EL (cell line): ENCODE data around the gene EDARADD.
"Not testable (repeated sequence)": the region's sequence is repeated elsewhere in the genome, so short reads cannot be mapped to it uniquely, and the experiment has no call there.

Experiments used
- DNase-seq: peaks from one replicate; pipeline ENCODE4 v3.0.0-alpha.2; 2016

The EDARADD gene

GRCh38 chr1:236393681-236394481, at the start of gene EDARADD:
EDARADD (plus strand) TSS chr1:236394286; CDS start chr1:236394445, 159 bp downstream.
- peak; percentile 52 for DNase-seq

GRCh38 chr1:236345728-236346127, 48.4 kb upstream of the EDARADD start:
- no peak for DNase-seq

- no peak for DNase-seq
Measured at GRCh38 chr1:236348071-236348470, 46.0 kb upstream of the EDARADD start.

GRCh38 chr1:236350308-236350707, 43.8 kb upstream of the EDARADD start:
- no peak for DNase-seq

- DNase-seq = no peak
Measured at GRCh38 chr1:236351875-236352573, 42.1 kb upstream of the EDARADD start.

- DNase-seq = not testable (repeated sequence)
Measured at GRCh38 chr1:236352747-236353146, 41.3 kb upstream of the EDARADD start.

DNA sequence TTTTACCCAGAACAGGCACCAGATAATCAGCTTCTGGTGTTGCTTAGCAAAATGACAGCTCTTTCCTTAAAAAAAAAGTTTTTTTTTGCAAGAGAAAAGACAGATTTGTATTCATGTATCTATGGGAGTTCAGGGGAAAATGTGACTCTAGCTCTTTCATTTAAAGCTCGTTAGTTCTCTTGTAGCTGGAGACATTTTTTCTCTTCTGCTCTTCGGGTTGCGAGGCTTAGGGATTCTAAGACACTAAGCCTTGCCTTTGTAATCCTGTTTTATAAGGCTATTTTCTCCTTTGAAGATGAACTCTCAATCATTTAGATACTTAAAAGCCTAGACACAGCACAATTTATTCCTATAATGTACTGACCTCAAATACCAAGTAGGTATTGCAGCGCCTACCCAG, 40.3 kb upstream of the EDARADD start:
- no peak for DNase-seq

- DNase-seq = peak; percentile 49
Measured at GRCh38 chr1:236354330-236355147, 39.5 kb upstream of the EDARADD start.

DNA sequence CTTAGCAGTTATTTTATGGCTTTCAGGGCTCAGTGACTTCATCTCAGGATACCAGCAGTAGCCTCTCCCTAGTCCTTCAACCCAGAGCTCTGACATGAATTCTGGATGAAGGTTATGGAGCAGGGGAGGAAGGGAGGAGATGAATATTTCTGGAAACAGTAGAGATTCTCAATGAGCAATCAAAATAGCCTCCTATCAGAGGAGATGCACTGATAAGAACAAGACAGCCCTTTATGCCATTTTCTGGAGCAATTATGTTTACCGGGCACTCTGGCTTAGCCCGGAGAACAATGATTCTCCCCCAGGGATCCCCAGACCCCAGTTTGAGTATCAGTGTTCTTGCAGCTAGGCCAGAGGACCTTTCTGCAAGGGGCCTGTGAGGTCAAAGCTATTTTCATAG, 37.9 kb upstream of the EDARADD start:
- DNase-seq = no peak

- DNase-seq = no peak
Measured at GRCh38 chr1:236361909-236362590, 32.0 kb upstream of the EDARADD start.

DNA sequence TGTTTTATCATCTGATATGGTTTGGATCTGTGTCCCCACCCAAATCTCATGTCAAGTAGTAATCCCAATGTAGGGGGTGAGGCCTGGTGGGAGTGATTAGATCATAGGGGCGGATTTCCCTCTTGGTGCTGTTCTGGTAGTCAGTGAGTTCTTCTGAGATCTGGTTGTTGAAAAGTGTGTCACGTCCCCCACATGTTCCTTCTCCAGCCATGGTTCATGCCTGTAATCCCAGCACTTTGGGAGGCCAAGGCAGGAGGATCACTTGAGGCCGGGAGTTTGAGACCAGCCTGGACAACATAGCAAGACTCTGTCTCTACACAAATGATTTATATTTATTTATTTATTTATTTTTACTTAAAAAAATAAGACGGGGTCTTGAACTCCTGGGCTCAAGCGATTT, 30.8 kb upstream of the EDARADD start:
- no peak for DNase-seq

GRCh38 chr1:236365999-236366570, 28.0 kb upstream of the EDARADD start:
- DNase-seq = no peak

- DNase-seq = not testable (repeated sequence)
Measured at GRCh38 chr1:236366681-236367080, 27.4 kb upstream of the EDARADD start.

DNA sequence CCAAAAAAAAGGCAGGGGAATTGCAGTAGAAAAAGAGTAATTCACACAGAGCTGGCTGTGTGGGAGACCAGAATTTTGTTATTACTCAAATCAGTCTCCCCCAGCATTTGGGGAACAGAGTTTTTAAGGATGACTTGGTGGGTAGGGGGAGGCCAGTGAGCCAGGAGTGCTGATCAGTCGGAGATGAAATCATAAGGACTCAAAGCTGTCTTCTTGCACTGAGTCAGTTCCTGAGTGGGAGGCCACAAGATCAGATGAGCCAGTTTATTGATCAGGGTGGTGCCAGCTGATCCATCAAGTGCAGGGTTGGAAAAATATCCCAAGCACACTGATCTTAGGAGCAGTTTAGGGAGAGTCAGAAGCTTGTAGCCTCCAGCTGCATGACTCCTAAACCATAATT, 23.7 kb upstream of the EDARADD start:
- DNase-seq = no peak

GRCh38 chr1:236371083-236371482, 23.0 kb upstream of the EDARADD start:
- no peak for DNase-seq

GRCh38 chr1:236377832-236378535, 16.1 kb upstream of the EDARADD start:
- no peak for DNase-seq

DNA sequence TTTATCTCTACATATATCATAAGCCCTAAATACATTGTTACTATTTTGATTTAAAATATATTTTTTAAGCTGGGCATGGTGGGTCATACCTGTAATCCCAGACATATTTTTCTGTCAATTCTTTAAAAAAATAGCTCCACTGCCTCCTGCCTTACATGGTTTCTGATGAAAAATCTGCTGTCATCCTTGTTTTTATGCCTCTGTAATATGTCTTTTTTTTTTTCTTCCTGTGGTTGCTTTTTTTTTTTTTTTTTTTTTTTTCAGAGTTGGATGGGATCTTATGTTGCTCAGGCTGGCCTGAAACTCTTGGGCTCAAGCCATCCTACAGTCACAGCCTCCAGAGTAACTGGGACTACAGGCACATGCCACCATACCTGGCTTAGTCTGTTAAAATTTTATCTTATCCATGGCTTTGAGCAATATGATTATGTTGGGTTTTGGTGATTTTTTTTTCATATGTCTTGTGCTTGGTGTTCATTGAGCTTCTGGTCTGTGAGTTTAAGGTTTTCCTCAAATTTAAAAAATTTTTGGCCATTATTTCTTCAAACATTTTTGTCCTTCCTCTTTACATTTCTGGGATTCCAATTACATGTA, 12.4 kb upstream of the EDARADD start:
- no peak for DNase-seq

GRCh38 chr1:236388332-236388731, 5.8 kb upstream of the EDARADD start:
- DNase-seq = no peak

GRCh38 chr1:236389253-236389652, 4.8 kb upstream of the EDARADD start:
- DNase-seq = no peak

GRCh38 chr1:236391008-236391407, 3.1 kb upstream of the EDARADD start:
- DNase-seq = peak; percentile 28

- DNase-seq = no peak
Measured at GRCh38 chr1:236392182-236392581, 1.9 kb upstream of the EDARADD start.
